HG02571 (cell line): ENCODE data around the gene TM2D1.
"Not testable (repeated sequence)": the region's sequence is repeated elsewhere in the genome, so short reads cannot be mapped to it uniquely, and the experiment has no call there.

ENCODE experiments used
- ATAC-seq: cut with Tn5 transposase; IDR thresholded peaks from one replicate; pipeline ENCODE4 v1.9.1; 2021; ENCODE audit warnings: mild to moderate bottlenecking, moderate library complexity; ENCODE audit not compliant: unreplicated experiment

Gene TM2D1

GRCh38 chr1:61718996-61719663 lies 5.8 kb downstream of the TM2D1 start:
- ATAC-seq: not testable (repeated sequence)

GRCh38 chr1:61711969-61712368 lies 13.0 kb downstream of the TM2D1 start:
- ATAC-seq: no peak

GRCh38 chr1:61711257-61711656 lies 13.7 kb downstream of the TM2D1 start:
- not testable (repeated sequence) for ATAC-seq

GRCh38 chr1:61709908-61710289 lies 15.0 kb downstream of the TM2D1 start:
- no peak for ATAC-seq

- ATAC-seq: no peak
These were observed 15.7 kb downstream of the TM2D1 start for GRCh38 chr1:61708953-61709907.

- no peak for ATAC-seq
These were observed 24.8 kb downstream of the TM2D1 start for GRCh38 chr1:61699911-61700851.

- no peak for ATAC-seq
These were observed 32.7 kb downstream of the TM2D1 start for GRCh38 chr1:61692155-61692800.

- no peak for ATAC-seq
These were observed 37.0 kb downstream of the TM2D1 start for GRCh38 chr1:61687901-61688300.

GRCh38 chr1:61682891-61683290 lies 42.0 kb downstream of the TM2D1 start:
- ATAC-seq: no peak

- ATAC-seq: no peak
These were observed 44.4 kb downstream of the TM2D1 start for GRCh38 chr1:61680500-61680899.

GRCh38 chr1:61676881-61677280 lies 48.1 kb downstream of the TM2D1 start:
- not testable (repeated sequence) for ATAC-seq

GRCh38 chr1:61674221-61674620 lies 50.7 kb downstream of the TM2D1 start:
- no peak for ATAC-seq

GRCh38 chr1:61672376-61672775 lies 52.6 kb downstream of the TM2D1 start:
- ATAC-seq: no peak

GRCh38 chr1:61670445-61670844 lies 54.5 kb downstream of the TM2D1 start:
- no peak for ATAC-seq

- no peak for ATAC-seq
These were observed 54.9 kb downstream of the TM2D1 start for GRCh38 chr1:61670016-61670415.

GRCh38 chr1:61659061-61659460 lies 65.9 kb downstream of the TM2D1 start:
- ATAC-seq: no peak

GRCh38 chr1:61655453-61655852 lies 69.5 kb downstream of the TM2D1 start:
- no peak for ATAC-seq

- ATAC-seq: no peak
These were observed 70.9 kb downstream of the TM2D1 start for GRCh38 chr1:61654067-61654466.

- ATAC-seq: no peak
These were observed 75.8 kb downstream of the TM2D1 start for GRCh38 chr1:61648983-61649742.

GRCh38 chr1:61647142-61647541 lies 77.8 kb downstream of the TM2D1 start:
- no peak for ATAC-seq
